H1 (cell line): Measurements from ENCODE around the gene CASD1. TPM values are rescaled to one million over a fixed set of nuclear protein-coding genes. Genes with fewer than 3 reads are reported as not detected.

Experiments
- CTCF ChIA-PET: fragments of 300-600 bp; sonication (Branson Sonifier 250); formaldehyde crosslinking; loops from one replicate; lab custom pipeline; 2021; ENCODE audit not compliant: partially characterized antibody; lab: Charles Lee
- POLR2A ChIA-PET: fragments of 300-600 bp; sonication (Branson Sonifier 250); formaldehyde crosslinking; loops from one replicate; lab custom pipeline; 2021; ENCODE audit warnings: inconsistent platforms; ENCODE audit not compliant: partially characterized antibody; lab: Charles Lee
- DNase-seq, 2 experiments: peaks; one replicate each; pipeline versions ENCODE4 v3.0.0 to v3.0.0-alpha.2; 2010 to 2022; ENCODE audit warnings: low spot score in 2 of 2, low read depth in 1 of 2, mixed read lengths in 1 of 2
- FAIRE-seq: peaks from 2 replicates; lab custom pipeline; 2011; peaks lifted over from hg19 to GRCh38; lab: Jason Lieb, UNC
- H2AFZ ChIP-seq: 2 replicates; pipeline ENCODE4 v1.8.1; 2012; ENCODE audit warnings: low read length, inconsistent platforms
- H2AK5ac ChIP-seq: 2 replicates; pipeline ENCODE4 v1.6.1; 2013; ENCODE audit warnings: low read depth, low read length
- H2BK120ac ChIP-seq: replicated peaks from 2 replicates; pipeline ENCODE3; 2013; ENCODE audit warnings: low read depth, low read length, inconsistent platforms
- H2BK12ac ChIP-seq: 2 replicates; pipeline ENCODE4 v1.6.1; 2013; ENCODE audit warnings: low read depth, low read length
- H2BK15ac ChIP-seq: 2 replicates; pipeline ENCODE4 v1.6.1; 2013; ENCODE audit warnings: low read length
- H2BK20ac ChIP-seq: 2 replicates; pipeline ENCODE4 v1.6.1; 2013; ENCODE audit warnings: low read length
- H2BK5ac ChIP-seq: 2 replicates; pipeline ENCODE4 v1.6.1; 2013; ENCODE audit warnings: low read depth, low read length
- H3K14ac ChIP-seq: 2 replicates; pipeline ENCODE4 v1.6.1; 2013; ENCODE audit warnings: inconsistent platforms; ENCODE audit not compliant: insufficient read length
- H3K18ac ChIP-seq: 2 replicates; pipeline ENCODE4 v1.6.1; 2013; ENCODE audit warnings: low read length; ENCODE audit errors: extremely low read depth
- H3K23ac ChIP-seq: 2 replicates; pipeline ENCODE4 v1.6.1; 2013; ENCODE audit warnings: inconsistent platforms; ENCODE audit not compliant: insufficient read length
- H3K23me2 ChIP-seq: 2 replicates; pipeline ENCODE4 v1.6.1; 2013; ENCODE audit warnings: low read depth, low read length
- H3K27ac ChIP-seq: 2 replicates; pipeline ENCODE4 v1.6.1; 2011; ENCODE audit warnings: low read depth, low read length, inconsistent platforms
- H3K27me3 ChIP-seq, 4 experiments: replicated peaks in 1 of 4; 1 replicate in 1 of 4; 2 replicates in 3 of 4; pipeline versions ENCODE4 v1.6.1 to v1.8.1; 2011 to 2013; ENCODE audit warnings: low read length in 3 of 4, mild to moderate bottlenecking in 3 of 4, inconsistent platforms in 2 of 4, mixed read lengths in 2 of 4, moderate library complexity in 1 of 4; ENCODE audit not compliant: control insufficient read depth in 3 of 4, insufficient read depth in 3 of 4; ENCODE audit errors: extremely low read depth in 1 of 4
- H3K36me3 ChIP-seq, 4 experiments: 2 replicates each; pipeline versions ENCODE4 v1.6.1 to v1.8.1; 2011 to 2013; ENCODE audit warnings: mild to moderate bottlenecking in 4 of 4, low read length in 3 of 4, moderate library complexity in 2 of 4, control low read depth in 1 of 4, inconsistent platforms in 1 of 4; ENCODE audit not compliant: insufficient read depth in 4 of 4, control insufficient read depth in 2 of 4
- H3K4ac ChIP-seq: replicated peaks from 2 replicates; pipeline ENCODE3; 2013; ENCODE audit warnings: low read length, low read depth, mixed read lengths, inconsistent platforms; ENCODE audit not compliant: insufficient read length
- H3K4me1 ChIP-seq, 4 experiments: replicated peaks in 1 of 4; 1 replicate in 1 of 4; 2 replicates in 3 of 4; pipeline versions ENCODE4 v1.6.1 to v1.8.1; 2011 to 2013; ENCODE audit warnings: low read length in 3 of 4, inconsistent platforms in 2 of 4, mixed read lengths in 1 of 4; ENCODE audit not compliant: insufficient read depth in 4 of 4, control insufficient read depth in 3 of 4
- H3K4me2 ChIP-seq, 2 experiments: 2 replicates each; pipeline versions ENCODE4 v1.6.1 to v1.8.1; 2011 to 2013; ENCODE audit warnings: low read depth in 2 of 2, low read length in 2 of 2, control low read depth in 1 of 2, inconsistent platforms in 1 of 2, mild to moderate bottlenecking in 1 of 2; ENCODE audit not compliant: insufficient read depth in 1 of 2
- H3K4me3 ChIP-seq, 4 experiments: fragments of 200-600, 300-600 bp in 1 of 4; sonication (generic), shearing (Covaris generic), sonication (Bioruptor Twin) in 1 of 4; 2 replicates each; pipeline versions ENCODE4 v1.5.1 to v1.8.1; 2011 to 2016; ENCODE audit warnings: low read length in 4 of 4, low read depth in 3 of 4, control low read depth in 2 of 4, inconsistent platforms in 2 of 4, mild to moderate bottlenecking in 2 of 4, mixed read lengths in 1 of 4, moderate library complexity in 1 of 4; ENCODE audit not compliant: insufficient read depth in 2 of 4; ENCODE audit errors: extremely low read depth in 1 of 4
- H3K56ac ChIP-seq: replicated peaks from 2 replicates; pipeline ENCODE3; 2013; ENCODE audit warnings: low read depth, mild to moderate bottlenecking, mixed read lengths, low read length, inconsistent platforms; ENCODE audit not compliant: insufficient read length
- H3K79me1 ChIP-seq: 2 replicates; pipeline ENCODE4 v1.6.1; 2013; ENCODE audit warnings: low read depth, low read length, control low read depth
- H3K79me2 ChIP-seq, 2 experiments: 2 replicates each; pipeline versions ENCODE4 v1.6.1 to v1.8.1; 2012 to 2013; ENCODE audit warnings: low read length in 2 of 2, mild to moderate bottlenecking in 2 of 2, inconsistent platforms in 1 of 2; ENCODE audit not compliant: insufficient read depth in 2 of 2, control insufficient read depth in 1 of 2
- H3K9ac ChIP-seq, 4 experiments: replicated peaks in 1 of 4; 1 replicate in 1 of 4; 2 replicates in 3 of 4; pipeline versions ENCODE4 v1.6.1 to v1.8.1; 2011 to 2013; ENCODE audit warnings: low read depth in 3 of 4, low read length in 3 of 4, control low read depth in 2 of 4, mild to moderate bottlenecking in 2 of 4, moderate library complexity in 2 of 4, inconsistent platforms in 1 of 4; ENCODE audit errors: extremely low read depth in 1 of 4
- H3K9me3 ChIP-seq, 2 experiments: 2 replicates each; pipeline versions ENCODE4 v1.6.1 to v1.8.1; 2012 to 2013; ENCODE audit warnings: mild to moderate bottlenecking in 2 of 2, moderate library complexity in 2 of 2, control low read depth in 1 of 2, inconsistent platforms in 1 of 2, low read depth in 1 of 2, low read length in 1 of 2, mixed read lengths in 1 of 2; ENCODE audit not compliant: insufficient read depth in 2 of 2
- H4K20me1 ChIP-seq, 2 experiments: replicated peaks in 1 of 2; 2 replicates each; pipeline versions ENCODE3 to v1.8.1; 2011 to 2013; ENCODE audit warnings: inconsistent platforms in 2 of 2, low read length in 2 of 2, mild to moderate bottlenecking in 1 of 2; ENCODE audit not compliant: insufficient read depth in 2 of 2, control insufficient read depth in 1 of 2
- H4K5ac ChIP-seq: 2 replicates; pipeline ENCODE4 v1.6.1; 2013; ENCODE audit warnings: low read length, low read depth, mixed read lengths, inconsistent platforms; ENCODE audit not compliant: insufficient read length
- H4K8ac ChIP-seq: 2 replicates; pipeline ENCODE4 v1.8.0; 2013; ENCODE audit warnings: mild to moderate bottlenecking, moderate library complexity, low read length, inconsistent platforms; ENCODE audit not compliant: insufficient read depth; ENCODE audit errors: extremely low read depth
- H4K91ac ChIP-seq: replicated peaks from 2 replicates; pipeline ENCODE3; 2013; ENCODE audit warnings: low read length, mixed read lengths, inconsistent platforms; ENCODE audit not compliant: insufficient read length
- ATF3 ChIP-seq: IDR thresholded peaks from 2 replicates; pipeline ENCODE4 v1.6.1; 2011; ENCODE audit warnings: low read depth, mild to moderate bottlenecking, low read length; ENCODE audit not compliant: insufficient read depth
- CREB1 ChIP-seq: IDR thresholded peaks from 2 replicates; pipeline ENCODE4 v1.6.1; 2012; ENCODE audit warnings: inconsistent platforms
- JUND ChIP-seq: IDR thresholded peaks from 2 replicates; pipeline ENCODE4 v1.6.1; 2011; ENCODE audit warnings: mild to moderate bottlenecking, improper control_type of control experiment, low read length
- RFX5 ChIP-seq: IDR thresholded peaks from 2 replicates; pipeline ENCODE4 v1.6.1; 2011; ENCODE audit warnings: low read depth, low read length, improper control_type of control experiment, borderline replicate concordance
- SAP30 ChIP-seq: fragments of 300-600 bp; sonication (generic); IDR thresholded peaks from 2 replicates; pipeline ENCODE4 v1.7.1; 2012; ENCODE audit warnings: low read length, moderate library complexity, mild to moderate bottlenecking, inconsistent platforms; ENCODE audit not compliant: insufficient read depth, insufficient replicate concordance
- SIX5 ChIP-seq: IDR thresholded peaks from 2 replicates; pipeline ENCODE4 v1.6.1; 2011; ENCODE audit warnings: mild to moderate bottlenecking, low read depth, low read length
- SP1 ChIP-seq: IDR thresholded peaks from 2 replicates; pipeline ENCODE4 v1.6.1; 2011; ENCODE audit warnings: low read depth, low read length
- USF2 ChIP-seq: IDR thresholded peaks from 2 replicates; pipeline ENCODE4 v1.6.1; 2011; ENCODE audit warnings: low read length, improper control_type of control experiment
- YY1 ChIP-seq: IDR thresholded peaks from 2 replicates; pipeline ENCODE4 v1.6.1; 2011; ENCODE audit warnings: low read depth, mild to moderate bottlenecking, low read length
- ZNF274 ChIP-seq: IDR thresholded peaks from 2 replicates; pipeline ENCODE4 v1.7.0; 2012; ENCODE audit warnings: low read length, borderline replicate concordance; ENCODE audit errors: extremely low read depth
- WGBS, 2 experiments: shearing (Covaris generic) in 1 of 2; methylation state at CpG; one replicate each; pipeline versions ENCODE4 v1.1.6 to v1.1.7; 2013 to 2015; ENCODE audit warnings: low lambda C conversion rate in 2 of 2, mixed read lengths in 2 of 2, inconsistent platforms in 1 of 2, low coverage in 1 of 2, missing lambda C conversion rate in 1 of 2; ENCODE audit not compliant: insufficient replicate concordance in 2 of 2, insufficient coverage in 1 of 2, insufficient read length in 1 of 2; ENCODE audit errors: extremely low coverage in 1 of 2, missing lambda C conversion rate in 1 of 2; 5-methylcytosine and 5-hydroxymethylcytosine counted together
- polyA plus RNA-seq, 7 experiments: library from polyadenylated mRNA; depleted of rRNA in 3 of 7; stranded (reverse) in 5 of 7; unstranded in 2 of 7; fragments of >200 nt in 5 of 7; fragments of 200-250 nt in 2 of 7; gene quantifications; 1 replicate in 5 of 7; 2 replicates in 1 of 7; 4 replicates in 1 of 7; pipeline versions ENCODE4 v1.2.1 to v1.2.3, GENCODE V29; 2011 to 2013; ENCODE audit warnings: missing spikeins in 2 of 7, mixed read lengths in 2 of 7
- total RNA-seq: library from RNA; stranded (reverse); fragmentation: NEBNext Ultra II Directional; extraction: Animal tissue kit (Norgen Biotek cat#: 25700); gene quantifications from 2 replicates; pipeline ENCODE4 v1.2.1, GENCODE V29; 2021

Gene CASD1
- total and polyA plus RNA-seq, 2 of the 8 experiments (the other 6 are each of a cell fraction or from before 2014, with no cell fraction given): 14.2 to 18.8 TPM

- H2AK5ac ChIP-seq: no peak overlapping the region
- H3K27ac ChIP-seq: no peak overlapping the region
- no peak overlapping the region for H3K4me3 ChIP-seq
- H3K79me2 ChIP-seq: no peaks in the 10 kb centered on the region
- no peak overlapping the region for H4K5ac ChIP-seq
- TF ChIP-seq JUND (no peak), ZNF274 (no peak), CREB1 (no peak), RFX5 (no peak), ATF3 (no peak), SIX5 (no peak), USF2 (no peak), SP1 (no peak), SAP30 (no peak), YY1 (no peak)
- H3K56ac ChIP-seq: no peak overlapping the region
- H4K91ac ChIP-seq: no peak overlapping the region
- H2BK5ac ChIP-seq: no peak overlapping the region
- no peak overlapping the region for H3K4ac ChIP-seq
- no peaks in the 10 kb centered on the region for H3K9me3 ChIP-seq
- no peak overlapping the region for H2AFZ ChIP-seq
- DNase-seq: no peak
- no peaks in the 10 kb centered on the region for H3K27me3 ChIP-seq
- FAIRE-seq: no peak
- H3K14ac ChIP-seq: no peak overlapping the region
- no peak overlapping the region for H2BK20ac ChIP-seq
- ChIA-PET POLR2A (no interaction called here), CTCF (interaction anchor here (0.8 kb wide), 1 partner anchor 17 kb away, joined by 4 read pairs; no protein-coding TSS in a partner anchor)
- H3K18ac ChIP-seq: no peak overlapping the region
- H3K79me1 ChIP-seq: no peaks in the 10 kb centered on the region
- H3K4me1 ChIP-seq: no peaks in the 10 kb centered on the region
- H4K8ac ChIP-seq: no peak overlapping the region
- no peaks in the 10 kb centered on the region; the same call in 1 of the 2 replicates for H3K23me2 ChIP-seq
- no peaks in the 10 kb centered on the region for H4K20me1 ChIP-seq
- 92% methylated on average over 3 of the region's 3 CpGs; no CpG with 5 or more reads in 1 of the 2 experiments for WGBS, 2 experiments
- no peak overlapping the region for H3K23ac ChIP-seq
- no peak overlapping the region for H2BK15ac ChIP-seq
- H3K36me3 ChIP-seq: peaks cover 0 to 41% (median 2%) of the 10 kb centered on the region in 4 experiments; a peak in 3 of 8 replicates
- H3K9ac ChIP-seq: no peak overlapping the region
- H2BK120ac ChIP-seq: no peak overlapping the region
- H2BK12ac ChIP-seq: no peak overlapping the region
- H3K4me2 ChIP-seq: no peak overlapping the region
Measured at GRCh38 chr7:94530109-94530508, 20.5 kb downstream of the CASD1 start.
